Transverse colon (tissue), 4 donors: ENCODE data around the gene COX7B2.

ENCODE experiments used
- EP300 ChIP-seq: sonication (generic); formaldehyde crosslinking; IDR thresholded peaks from one replicate; pipeline ENCODE4 v1.6.1; 2017; ENCODE audit warnings: antibody characterized with exemption, low read depth
- POLR2A ChIP-seq: fragments of 450-650 bp; IDR thresholded peaks from one replicate; pipeline ENCODE4 v1.6.1; 2016; ENCODE audit warnings: antibody characterized with exemption, mild to moderate bottlenecking, moderate library complexity
- POLR2AphosphoS5 ChIP-seq, 3 donors: sonication (generic); formaldehyde crosslinking; IDR thresholded peaks; one replicate each; pipeline ENCODE4 v1.6.1; 2016; ENCODE audit warnings: antibody characterized with exemption in 3 of 3
- TF ChIP-seq, protein P1 (sequence below), 5 experiments: fragments of 200-600 bp in 3 of 5; fragments of 450-650 bp in 2 of 5; sonication (generic) in 3 of 5; IDR thresholded peaks; 1 replicate in 2 of 5; 2 replicates in 3 of 5; pipeline ENCODE4 v1.5.1; 2016 to 2017; ENCODE audit warnings: antibody characterized with exemption in 5 of 5, inconsistent platforms in 3 of 5, mild to moderate bottlenecking in 2 of 5, moderate library complexity in 1 of 5

DNA sequence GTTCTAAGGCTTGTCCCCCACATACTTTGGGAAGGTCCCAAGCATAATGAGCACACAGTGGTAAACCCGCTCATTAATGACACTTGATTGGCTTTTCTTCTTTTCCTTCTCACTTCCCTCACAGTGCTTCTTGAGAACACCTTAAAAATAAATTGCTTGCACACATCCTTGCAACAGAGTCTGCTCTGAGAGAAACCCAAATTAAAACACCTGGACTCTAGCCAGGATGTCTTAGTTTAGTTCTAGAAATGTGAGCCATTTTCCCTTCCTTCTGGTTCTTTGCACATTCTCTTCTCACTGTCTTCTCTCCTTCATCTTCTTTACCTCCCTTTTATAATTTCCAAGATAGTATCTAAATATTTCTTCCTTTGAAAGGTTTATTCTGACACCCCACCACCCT lies 35.3 kb upstream of the COX7B2 start:
- no peak for TF ChIP-seq EP300
- TF ChIP-seq, protein P1, sequence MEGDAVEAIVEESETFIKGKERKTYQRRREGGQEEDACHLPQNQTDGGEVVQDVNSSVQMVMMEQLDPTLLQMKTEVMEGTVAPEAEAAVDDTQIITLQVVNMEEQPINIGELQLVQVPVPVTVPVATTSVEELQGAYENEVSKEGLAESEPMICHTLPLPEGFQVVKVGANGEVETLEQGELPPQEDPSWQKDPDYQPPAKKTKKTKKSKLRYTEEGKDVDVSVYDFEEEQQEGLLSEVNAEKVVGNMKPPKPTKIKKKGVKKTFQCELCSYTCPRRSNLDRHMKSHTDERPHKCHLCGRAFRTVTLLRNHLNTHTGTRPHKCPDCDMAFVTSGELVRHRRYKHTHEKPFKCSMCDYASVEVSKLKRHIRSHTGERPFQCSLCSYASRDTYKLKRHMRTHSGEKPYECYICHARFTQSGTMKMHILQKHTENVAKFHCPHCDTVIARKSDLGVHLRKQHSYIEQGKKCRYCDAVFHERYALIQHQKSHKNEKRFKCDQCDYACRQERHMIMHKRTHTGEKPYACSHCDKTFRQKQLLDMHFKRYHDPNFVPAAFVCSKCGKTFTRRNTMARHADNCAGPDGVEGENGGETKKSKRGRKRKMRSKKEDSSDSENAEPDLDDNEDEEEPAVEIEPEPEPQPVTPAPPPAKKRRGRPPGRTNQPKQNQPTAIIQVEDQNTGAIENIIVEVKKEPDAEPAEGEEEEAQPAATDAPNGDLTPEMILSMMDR (IDR thresholded peaks at IDR 0.05): no peak
- no peak for TF ChIP-seq POLR2AphosphoS5 (IDR thresholded peaks at IDR 0.05)
- no peak for TF ChIP-seq POLR2A
